Activated CD8-positive, alpha-beta memory T cell treated with anti-CD3 and anti-CD28 coated beads, Interleukin-2, amount 50 U/mL, for 48 hours (primary cell): ENCODE measurements around the gene GDPD5.

Experiments
- DNase-seq: peaks from one replicate; pipeline ENCODE4 v3.0.0-alpha.2; 2020

GDPD5 gene

DNA sequence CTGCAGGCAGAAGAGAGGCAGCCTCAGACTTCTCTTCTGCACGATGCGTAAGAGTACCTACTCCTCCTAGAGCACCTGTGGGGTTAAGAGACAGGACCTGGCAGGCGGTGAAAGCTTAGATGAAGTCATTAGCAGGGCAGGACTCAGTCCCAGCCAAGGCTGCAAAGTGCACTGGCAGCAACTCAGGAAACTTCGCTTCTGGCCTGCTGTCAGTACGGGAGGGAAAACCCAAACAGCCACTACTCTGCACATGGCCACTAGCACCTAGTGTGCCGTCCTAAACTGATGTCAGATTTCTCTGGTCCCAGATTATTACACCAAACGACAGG is 84.0 kb downstream of the GDPD5 start:
- no peak for DNase-seq

DNA sequence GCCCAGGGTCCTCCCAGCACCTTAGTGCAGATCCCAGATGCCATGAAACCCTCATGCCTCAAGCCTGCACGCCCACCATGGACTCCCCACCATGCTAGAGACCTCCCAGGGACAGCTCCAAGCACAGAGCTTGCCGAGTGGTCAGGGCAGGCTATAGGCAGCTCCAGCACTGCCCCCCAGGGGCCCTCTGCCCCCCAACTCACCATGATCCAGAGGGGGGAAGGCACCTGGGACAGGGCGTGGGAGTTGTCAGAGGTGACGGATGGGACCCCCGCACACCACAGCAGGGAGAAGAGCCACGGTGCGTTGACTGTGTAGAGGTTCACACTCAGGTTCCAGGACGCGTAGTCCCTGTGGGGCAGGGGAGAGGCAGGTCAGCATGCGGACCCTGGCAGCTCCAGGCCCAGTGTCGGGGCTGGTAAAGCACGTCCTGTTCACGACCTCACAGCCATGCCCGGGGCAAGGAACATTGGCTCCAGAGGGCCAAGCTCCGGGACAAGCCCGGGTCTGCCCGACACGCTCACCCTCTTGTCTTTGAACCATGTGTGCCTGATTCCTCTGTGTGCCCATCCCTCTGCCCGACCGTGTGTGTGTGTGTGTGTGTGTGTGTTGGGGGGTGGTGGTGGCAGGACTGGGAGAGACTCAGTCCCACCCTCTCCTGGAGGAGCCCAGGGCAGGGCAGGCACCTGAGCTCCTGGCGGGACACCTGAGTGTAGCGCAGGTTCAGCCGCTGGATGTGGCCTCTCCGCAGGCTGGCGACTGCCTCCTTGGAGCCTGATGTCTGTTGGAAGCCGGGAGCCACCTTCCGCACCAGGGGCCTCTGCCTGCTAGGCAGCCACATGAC is 84.6 kb downstream of the GDPD5 start:
- DNase-seq = no peak

DNA sequence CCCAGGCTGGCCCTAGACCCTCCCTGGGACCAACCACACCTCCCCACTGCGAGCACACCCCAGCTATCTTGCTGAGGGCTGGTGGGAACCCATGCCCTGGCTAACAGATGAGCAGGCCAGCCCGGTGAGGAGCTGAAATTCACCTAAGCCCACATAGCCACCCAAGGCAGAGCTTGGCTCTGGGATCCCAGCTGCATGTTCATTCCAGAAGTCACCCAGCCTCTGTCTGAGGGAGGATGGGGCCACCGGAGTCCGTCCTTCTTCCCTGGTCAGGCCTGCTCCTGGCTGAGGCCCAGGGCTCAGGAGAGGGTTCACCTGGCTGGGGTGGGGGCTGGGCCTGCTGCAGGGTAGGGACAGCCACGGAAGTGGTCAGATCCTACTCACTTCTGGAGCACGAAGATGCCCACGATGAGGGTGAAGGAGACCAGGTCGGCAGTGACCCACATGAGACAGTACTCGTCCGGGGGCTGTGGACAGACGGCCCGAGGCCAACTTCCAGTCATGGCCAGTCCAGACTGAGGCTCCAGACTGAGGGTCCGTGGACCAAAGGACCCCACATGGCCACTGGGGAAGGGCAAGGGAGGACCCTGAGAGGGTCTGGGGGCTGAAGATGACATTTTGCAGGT is 86.1 kb downstream of the GDPD5 start:
- DNase-seq = no peak

- DNase-seq = no peak
Observed at GRCh38 chr11:75439026-75439425, 86.7 kb downstream of the GDPD5 start.

DNA sequence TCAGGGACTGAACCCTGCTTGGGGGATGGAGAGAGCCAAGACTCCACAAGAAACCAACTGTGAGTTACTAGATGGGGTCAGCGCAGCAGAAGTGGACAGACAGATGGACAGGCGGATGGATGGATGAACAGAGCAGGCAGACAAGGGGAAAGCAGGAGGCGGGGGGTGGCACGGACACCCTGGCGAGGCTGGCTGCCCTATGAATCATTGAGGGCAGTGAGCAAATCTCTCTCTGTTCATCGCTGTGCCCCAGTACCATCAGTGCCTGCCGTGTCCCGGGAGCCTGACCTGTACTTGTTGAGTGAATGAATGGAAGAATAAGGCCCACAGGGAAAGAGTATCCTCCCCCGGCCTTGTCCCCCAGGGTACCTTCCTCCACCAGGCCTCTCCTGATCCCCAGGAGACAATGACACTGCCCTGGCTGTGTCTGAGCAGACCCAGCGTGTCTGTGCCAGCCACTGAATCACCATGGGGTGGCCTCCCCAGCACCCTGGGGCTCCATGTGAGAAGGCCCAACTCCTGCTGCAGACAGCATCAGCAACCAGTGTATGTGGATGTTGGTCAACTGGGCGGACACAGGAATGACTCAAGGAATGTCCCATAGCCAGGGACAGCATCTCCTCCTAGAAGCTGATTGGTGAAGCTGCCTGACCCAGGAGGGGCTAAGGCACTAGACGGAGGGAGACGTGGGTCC is 87.6 kb downstream of the GDPD5 start:
- no peak for DNase-seq

DNA sequence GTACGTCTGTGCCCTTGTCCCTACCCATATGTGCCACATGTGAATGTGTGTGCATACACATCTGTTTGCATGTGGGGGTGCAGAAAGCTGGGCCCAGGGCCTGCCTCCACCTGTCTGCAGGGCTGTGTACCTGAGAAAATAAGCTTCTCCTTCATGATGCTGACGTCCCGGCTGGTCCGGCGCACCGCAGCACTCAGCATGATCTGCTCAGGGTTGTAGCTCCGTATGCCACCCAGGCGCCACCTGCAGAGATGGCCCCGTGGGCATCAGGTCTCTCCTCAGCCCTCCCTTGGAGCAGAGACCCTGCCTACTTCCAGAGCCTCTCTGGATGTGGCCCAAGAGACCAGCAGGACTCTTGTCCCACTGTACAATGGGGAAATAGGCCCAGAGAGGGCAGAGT is 88.9 kb downstream of the GDPD5 start:
- no peak for DNase-seq

GRCh38 chr11:75435571-75435925 is 90.2 kb downstream of the GDPD5 start:
- no peak for DNase-seq

- no peak for DNase-seq
Observed at GRCh38 chr11:75434886-75435570, 90.7 kb downstream of the GDPD5 start.

DNA sequence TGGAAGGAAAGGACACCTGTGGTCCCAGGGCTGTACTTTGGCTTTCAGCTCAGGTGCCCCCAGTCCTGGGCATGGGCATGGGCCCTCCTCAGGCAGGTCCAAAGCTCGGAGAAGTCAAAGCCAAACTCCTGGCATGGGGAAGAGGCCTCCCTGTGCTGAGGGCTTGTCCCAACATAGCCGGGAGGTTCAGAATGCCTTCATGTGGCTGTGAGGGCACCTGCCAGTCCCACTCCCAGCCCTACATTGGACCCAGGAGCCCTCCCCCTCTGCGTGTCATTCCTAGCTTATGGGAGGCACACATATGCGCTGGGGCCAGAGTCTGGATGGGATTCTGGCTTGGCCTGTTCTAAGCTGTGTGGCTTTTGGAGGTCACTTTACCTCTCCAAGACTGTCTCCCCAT is 91.7 kb downstream of the GDPD5 start:
- DNase-seq = no peak

DNA sequence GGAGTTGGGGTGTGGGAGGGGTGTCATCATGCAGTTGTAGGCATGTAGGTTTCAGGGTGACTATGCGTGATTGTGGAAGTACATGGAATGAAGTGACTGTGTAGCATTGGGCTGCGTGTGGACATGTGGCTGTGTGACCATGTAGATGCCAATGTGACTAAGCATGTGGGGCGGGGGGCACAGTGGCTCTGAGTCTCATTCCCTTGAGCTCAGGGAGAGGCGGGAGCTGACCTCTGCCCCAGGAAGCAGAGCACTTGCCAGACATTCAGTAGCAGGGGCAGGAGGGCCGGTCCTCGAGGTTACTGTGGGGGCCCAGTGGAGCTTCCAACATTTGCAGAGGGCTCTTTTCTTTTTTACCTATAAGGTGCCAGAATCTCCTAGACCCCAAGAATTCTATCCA is 92.3 kb downstream of the GDPD5 start:
- no peak for DNase-seq

- DNase-seq = no peak
Observed at GRCh38 chr11:75432911-75433321, 92.8 kb downstream of the GDPD5 start, which contains the start of gene KLHL35. KLHL35 (minus strand) TSS chr11:75433203; CDS start chr11:75430629, 2,574 bp downstream.

DNA sequence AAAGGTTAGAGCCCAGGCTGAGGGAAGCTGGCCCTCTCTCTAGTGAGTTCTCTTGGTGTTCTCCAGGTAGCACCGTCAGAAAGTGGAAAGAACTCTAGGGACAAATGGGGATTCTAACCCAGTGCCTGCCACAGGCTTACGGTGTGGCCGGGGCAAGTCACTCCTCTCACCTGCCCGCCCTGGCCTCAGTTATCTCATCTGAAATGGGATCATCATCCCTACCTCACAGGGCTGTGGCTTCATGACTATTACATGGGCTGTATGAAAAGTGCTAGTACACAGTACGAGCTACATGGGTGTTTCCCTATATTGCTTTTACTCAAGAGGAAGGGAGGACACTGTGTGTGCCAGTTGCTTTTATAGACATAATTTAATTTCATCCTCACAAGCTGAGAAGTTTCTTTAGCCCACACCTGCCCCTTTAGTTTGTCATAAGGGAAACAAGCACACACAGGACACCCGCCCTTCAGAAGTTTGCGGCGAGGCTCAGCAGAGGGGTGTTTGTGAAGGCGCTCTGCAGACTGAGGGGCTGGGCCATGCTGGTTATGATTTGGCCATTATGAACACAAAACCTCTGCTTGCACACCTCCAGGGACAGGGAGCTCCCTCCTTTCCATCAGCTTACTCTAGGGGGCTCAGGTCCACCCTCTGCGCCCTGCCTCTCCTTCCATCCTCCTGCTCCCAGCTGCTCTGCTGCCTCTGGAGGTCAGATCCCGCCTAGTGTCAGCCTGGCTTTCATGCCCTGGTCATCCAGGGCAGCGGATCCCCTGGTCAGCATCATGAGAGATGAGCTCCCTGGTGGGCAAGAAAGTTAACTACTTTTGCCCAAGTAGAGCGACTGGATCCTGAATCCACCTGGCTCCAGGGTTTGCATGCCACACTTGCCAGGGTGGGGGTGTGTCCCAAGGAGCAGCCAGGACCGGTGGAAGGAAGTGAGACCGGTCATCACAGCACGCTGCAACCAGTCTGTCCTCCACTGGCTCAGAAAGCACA is 93.9 kb downstream of the GDPD5 start:
- no peak for DNase-seq

- no peak for DNase-seq
Observed at GRCh38 chr11:75430714-75431532, 94.8 kb downstream of the GDPD5 start.

DNA sequence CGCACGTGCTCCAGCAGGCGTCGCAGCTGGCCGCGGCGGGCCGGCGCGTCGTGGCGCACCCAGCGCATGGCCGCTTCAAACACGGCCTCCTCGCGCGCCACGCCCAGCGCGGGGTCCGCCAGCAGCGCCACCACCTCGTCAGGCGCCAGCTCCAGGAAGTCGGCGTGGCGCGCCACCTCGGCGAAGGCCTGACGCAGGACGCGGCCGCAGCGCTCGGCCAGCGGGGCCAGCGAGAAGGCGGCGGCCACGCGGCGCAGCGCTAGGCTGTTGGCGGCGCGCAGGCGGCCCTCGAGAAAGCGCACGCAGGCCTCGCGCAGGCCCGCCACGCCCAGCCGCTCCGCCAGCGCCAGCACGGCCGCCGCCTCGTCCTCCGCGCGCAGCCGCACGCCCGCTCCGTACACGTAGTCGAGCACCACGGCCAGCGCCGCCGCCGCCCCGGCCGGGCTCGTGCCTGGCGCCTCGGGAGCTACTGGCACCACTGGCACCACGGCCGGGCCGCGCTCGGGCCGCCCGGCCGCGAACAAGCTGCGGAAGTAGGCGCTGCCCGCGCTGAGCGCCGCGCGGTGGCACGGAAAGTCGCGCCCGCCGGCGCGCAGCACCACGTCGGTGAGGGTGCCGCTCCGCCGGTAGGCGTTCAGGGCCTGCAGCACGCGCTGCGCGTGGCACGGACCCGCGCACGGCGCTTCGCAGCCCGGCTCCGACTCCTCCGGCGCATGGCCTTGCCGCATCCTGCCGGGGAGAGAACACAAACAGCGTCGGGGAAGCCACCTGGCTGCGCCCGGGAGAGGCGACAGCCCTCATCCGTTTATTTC is 95.6 kb downstream of the GDPD5 start:
- DNase-seq = peak; percentile 78

DNA sequence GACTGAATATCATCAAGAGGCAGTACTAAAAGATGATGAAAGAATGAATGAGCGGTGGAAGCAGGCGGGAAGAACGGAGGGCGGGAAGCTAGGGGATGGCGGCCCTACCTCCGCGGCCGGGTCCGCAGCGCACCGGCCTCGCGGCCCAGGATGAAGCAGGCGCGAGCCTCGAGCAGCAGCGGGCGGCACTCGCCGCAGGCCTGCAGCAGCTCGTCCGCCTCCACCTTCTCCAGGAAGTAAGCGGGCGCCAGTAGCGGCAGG is 96.2 kb downstream of the GDPD5 start:
- no peak for DNase-seq

GRCh38 chr11:75428989-75429640 is 96.6 kb downstream of the GDPD5 start:
- no peak for DNase-seq

DNA sequence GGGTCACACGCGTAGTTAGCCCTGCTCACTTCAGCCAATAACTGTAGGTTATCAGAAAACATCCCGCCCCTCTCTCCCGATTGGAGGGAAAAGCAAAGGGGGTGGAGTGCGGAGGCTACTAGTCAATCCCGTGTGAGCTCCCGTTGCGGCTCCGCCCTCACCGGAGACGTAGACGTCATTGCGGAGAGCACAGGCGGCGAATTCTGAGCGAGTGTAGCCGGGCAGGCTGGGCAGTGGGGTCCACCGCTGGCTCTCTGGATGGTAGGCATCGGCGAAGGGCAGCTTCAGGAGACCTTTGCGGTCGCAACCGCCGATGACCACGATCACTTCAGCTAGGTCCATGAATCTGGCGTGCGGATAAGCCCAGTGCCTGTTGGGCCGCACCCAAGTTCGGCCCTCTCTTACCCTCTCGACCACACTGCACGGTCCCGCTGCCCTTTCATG is 97.4 kb downstream of the GDPD5 start:
- peak; percentile 82 for DNase-seq

DNA sequence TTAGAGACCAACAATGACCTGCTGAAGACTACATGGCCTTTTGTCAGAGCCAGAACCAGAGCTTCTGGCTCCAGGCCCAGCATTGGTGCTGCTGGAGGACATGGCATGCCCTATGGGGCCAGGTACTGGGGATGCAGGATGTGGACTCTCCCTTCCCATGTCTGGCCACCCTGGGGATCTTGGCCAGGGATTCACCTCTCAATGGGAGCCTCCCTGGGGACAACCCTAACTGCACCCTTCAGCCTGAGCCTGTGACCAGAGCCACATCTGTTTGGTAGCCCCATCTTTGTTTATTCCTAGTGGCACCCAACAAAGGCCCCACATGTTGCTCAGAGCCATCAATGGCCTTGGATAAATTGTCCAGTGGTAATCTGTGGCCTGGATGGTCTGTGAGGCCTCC is 98.6 kb downstream of the GDPD5 start:
- no peak for DNase-seq

- no peak for DNase-seq
Observed at GRCh38 chr11:75426720-75427086, 99.0 kb downstream of the GDPD5 start.

DNA sequence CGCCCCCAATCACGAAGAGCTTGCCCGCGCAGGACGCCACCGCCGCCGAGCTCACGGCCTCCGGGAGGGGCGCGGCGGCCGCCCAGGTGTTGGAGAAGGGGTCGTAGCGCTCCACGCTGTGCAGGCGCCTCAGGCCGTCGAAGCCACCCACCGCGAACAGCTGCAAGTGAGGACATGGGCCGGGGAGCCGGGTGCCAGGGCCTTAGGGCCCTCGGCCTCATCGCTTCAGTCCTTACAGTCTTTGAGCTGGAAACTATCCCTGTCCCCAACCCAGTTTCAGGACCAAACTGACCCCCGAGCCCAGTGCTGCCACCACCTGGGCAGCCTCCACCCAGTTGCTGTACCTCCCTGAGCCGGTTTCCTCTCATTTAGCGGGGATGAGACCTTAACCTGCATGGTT is 100.3 kb downstream of the GDPD5 start:
- no peak for DNase-seq
